Ishikawa (cell line): ENCODE measurements around the gene FGR.

ENCODE experiments used
- CEBPB ChIP-seq: IDR thresholded peaks from 2 replicates; pipeline ENCODE4 v1.6.1; 2012
- CREB1 ChIP-seq: IDR thresholded peaks from 2 replicates; pipeline ENCODE4 v1.6.1; 2012; ENCODE audit warnings: low read depth
- EGR1 ChIP-seq: IDR thresholded peaks from 2 replicates; pipeline ENCODE4 v1.6.1; 2012
- EP300 ChIP-seq: IDR thresholded peaks from 2 replicates; pipeline ENCODE4 v1.6.1; 2012; ENCODE audit warnings: borderline replicate concordance
- FOXM1 ChIP-seq: IDR thresholded peaks from 2 replicates; pipeline ENCODE4 v1.6.1; 2012; ENCODE audit warnings: low read depth, borderline replicate concordance
- RAD21 ChIP-seq: IDR thresholded peaks from 2 replicates; pipeline ENCODE4 v1.6.1; 2012; ENCODE audit warnings: low read depth
- TAF1 ChIP-seq: IDR thresholded peaks from 2 replicates; pipeline ENCODE4 v1.6.1; 2012; ENCODE audit warnings: low read depth, mild to moderate bottlenecking
- TEAD4 ChIP-seq: IDR thresholded peaks from 2 replicates; pipeline ENCODE4 v1.6.1; 2012
- YY1 ChIP-seq: IDR thresholded peaks from 2 replicates; pipeline ENCODE4 v1.6.1; 2012; ENCODE audit warnings: low read depth
- TF ChIP-seq, protein P1 (sequence below): IDR thresholded peaks from 2 replicates; pipeline ENCODE4 v1.6.1; 2012; ENCODE audit warnings: low read depth, mild to moderate bottlenecking
- TF ChIP-seq, protein P2 (sequence below): IDR thresholded peaks from 2 replicates; pipeline ENCODE4 v1.6.1; 2012

DNA sequence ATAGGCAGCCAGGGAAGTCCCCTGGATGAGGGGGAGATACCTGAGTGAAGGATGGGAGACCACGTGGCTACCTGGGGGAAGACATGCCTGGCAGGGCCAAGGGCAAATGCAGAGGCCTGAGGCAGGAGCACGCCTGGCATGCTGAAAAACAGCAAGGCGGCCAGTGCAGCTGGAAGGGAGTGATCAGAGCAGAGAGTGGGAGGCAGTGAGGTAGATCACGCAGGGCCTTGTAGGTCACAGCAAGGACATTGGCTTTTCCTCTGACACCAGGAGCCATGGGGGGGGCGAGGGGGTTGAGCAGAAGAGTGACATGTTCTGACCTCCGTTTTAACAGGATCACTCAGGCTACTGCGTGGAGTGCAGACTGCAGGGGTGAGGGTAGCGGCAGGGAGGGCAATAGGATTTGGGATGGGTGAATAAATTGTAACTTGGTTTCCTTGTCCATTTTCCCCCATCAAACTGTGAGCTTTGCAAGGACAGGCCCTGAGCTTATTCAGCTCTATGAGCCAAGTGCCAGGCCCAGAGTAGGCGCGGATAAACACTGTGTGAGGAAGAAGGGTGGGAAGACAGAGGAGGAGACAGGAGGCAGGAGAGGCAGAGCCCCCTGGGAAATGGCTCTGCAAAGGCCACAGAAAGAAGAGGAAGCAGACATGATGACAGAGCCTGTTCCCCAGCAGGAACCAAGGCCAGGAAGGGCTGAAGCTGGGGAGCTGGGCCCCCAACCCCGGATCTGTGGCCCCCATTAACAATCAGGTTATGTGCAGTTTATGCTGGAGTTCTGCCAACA lies 20.4 kb upstream of the FGR start:
- TF ChIP-seq EGR1 (no peak), YY1 (no peak), TAF1 (no peak), EP300 (no peak), RAD21 (no peak), CEBPB (no peak), CREB1 (no peak), TEAD4 (no peak), FOXM1 (no peak)
- TF ChIP-seq, protein P1, sequence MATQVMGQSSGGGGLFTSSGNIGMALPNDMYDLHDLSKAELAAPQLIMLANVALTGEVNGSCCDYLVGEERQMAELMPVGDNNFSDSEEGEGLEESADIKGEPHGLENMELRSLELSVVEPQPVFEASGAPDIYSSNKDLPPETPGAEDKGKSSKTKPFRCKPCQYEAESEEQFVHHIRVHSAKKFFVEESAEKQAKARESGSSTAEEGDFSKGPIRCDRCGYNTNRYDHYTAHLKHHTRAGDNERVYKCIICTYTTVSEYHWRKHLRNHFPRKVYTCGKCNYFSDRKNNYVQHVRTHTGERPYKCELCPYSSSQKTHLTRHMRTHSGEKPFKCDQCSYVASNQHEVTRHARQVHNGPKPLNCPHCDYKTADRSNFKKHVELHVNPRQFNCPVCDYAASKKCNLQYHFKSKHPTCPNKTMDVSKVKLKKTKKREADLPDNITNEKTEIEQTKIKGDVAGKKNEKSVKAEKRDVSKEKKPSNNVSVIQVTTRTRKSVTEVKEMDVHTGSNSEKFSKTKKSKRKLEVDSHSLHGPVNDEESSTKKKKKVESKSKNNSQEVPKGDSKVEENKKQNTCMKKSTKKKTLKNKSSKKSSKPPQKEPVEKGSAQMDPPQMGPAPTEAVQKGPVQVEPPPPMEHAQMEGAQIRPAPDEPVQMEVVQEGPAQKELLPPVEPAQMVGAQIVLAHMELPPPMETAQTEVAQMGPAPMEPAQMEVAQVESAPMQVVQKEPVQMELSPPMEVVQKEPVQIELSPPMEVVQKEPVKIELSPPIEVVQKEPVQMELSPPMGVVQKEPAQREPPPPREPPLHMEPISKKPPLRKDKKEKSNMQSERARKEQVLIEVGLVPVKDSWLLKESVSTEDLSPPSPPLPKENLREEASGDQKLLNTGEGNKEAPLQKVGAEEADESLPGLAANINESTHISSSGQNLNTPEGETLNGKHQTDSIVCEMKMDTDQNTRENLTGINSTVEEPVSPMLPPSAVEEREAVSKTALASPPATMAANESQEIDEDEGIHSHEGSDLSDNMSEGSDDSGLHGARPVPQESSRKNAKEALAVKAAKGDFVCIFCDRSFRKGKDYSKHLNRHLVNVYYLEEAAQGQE = no peak
- TF ChIP-seq, protein P2, sequence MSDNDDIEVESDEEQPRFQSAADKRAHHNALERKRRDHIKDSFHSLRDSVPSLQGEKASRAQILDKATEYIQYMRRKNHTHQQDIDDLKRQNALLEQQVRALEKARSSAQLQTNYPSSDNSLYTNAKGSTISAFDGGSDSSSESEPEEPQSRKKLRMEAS = no peak
